Omental fat pad (tissue), 4 donors: ENCODE measurements around the gene TGM1. TPM values are rescaled to one million over a fixed set of nuclear protein-coding genes. Genes with fewer than 3 reads are reported as not detected.

Experiments
- ATAC-seq: fragments of 150-250 bp; one replicate; pipeline ENCODE4 v1.9.1; 2016; ENCODE audit warnings: mild to moderate bottlenecking, moderate library complexity; ENCODE audit not compliant: low FRiP score
- DNase-seq: peaks from one replicate; pipeline ENCODE4 v3.0.0-alpha.2; 2019; ENCODE audit warnings: low spot score
- CTCF ChIP-seq, 3 donors: fragments of 450-650 bp; IDR thresholded peaks; one replicate each; pipeline ENCODE4 v1.5.1; 2016 to 2017; ENCODE audit warnings: antibody characterized with exemption in 3 of 3, mild to moderate bottlenecking in 3 of 3, moderate library complexity in 2 of 3
- total RNA-seq, 4 donors: library from RNA; depleted of rRNA; stranded (reverse); fragments of >200 nt; gene quantifications; one replicate each; pipeline ENCODE4 v1.1.0, GENCODE V29; 2016

TGM1 gene
- total RNA-seq, 4 donors from 2014 or later = 2.0 to 114 (median 79.1) TPM

DNA sequence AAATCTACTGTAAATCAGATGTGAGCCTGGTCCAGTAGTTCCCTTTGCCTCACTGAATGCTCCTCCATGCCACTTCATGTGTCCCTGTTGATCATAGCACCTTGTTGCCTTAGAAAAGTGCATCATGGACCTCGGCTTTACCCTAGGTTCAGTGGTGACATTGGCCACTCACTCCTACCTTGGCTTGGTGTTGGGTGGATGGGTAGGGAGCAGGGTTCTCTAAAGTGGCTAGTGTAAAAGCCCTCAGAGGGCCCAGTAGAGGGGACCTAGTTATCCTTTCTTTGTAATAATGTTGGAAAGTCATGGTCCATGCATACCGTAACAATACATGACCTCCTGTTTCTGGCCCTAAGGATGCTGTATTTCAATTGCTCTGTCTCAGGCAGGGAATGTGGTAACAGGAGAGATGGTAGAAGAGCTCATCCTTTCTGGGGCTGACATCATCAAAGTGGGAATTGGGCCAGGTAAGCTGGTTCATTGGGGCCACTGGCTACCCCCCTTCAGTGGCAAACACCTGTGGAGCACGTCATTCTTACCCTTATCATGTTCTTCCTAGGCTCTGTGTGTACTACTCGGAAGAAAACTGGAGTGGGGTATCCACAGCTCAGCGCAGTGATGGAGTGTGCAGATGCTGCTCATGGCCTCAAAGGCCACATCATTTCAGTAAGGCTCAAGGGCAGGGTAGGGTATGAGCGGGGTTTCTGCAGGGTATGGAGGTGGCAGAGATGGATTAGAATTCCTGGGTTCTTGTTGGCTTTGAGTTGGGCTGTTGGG, 26.1 kb downstream of the TGM1 start:
- no peak for ATAC-seq
- DNase-seq = no peak
- no peak for TF ChIP-seq CTCF (IDR thresholded peaks at IDR 0.05)

DNA sequence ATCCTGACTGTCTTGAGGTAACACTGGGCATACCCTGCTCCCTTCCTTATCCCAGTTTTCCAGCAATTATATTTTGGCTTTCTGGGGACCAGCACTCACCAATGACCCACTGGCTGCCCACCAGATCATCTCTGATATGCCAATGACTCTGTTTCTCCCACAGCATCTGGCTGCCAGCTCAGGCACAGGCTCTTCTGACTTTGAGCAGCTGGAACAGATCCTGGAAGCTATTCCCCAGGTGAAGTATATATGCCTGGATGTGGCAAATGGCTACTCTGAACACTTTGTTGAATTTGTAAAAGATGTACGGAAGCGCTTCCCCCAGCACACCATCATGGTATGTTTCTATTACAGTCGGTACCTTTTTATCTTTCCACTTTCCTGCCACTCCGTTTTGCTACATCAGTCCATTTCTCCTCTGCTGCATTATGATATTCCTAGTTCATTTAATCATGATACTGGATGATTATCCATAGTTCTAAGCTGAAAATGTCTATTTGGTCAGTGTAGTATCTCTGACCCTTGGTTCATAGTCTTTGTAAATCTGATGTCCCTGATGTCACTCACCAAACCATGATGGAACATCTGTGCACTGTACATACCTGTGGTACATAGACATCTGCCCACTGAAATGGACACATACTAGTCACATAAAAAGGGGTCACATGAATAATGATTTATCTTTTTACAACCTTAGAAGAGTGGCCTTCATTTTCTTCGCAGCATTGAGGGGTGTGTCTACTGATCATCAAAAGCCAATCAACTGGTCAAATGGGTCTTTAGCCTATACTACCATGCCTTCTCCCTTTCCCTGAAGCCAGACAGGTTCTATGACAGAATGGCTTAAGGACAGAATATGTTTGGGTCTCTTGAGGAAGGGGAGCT, 26.9 kb downstream of the TGM1 start:
- DNase-seq (no peak), ATAC-seq (no peak)
- TF ChIP-seq CTCF (IDR thresholded peaks at IDR 0.05) = no peak

- TF ChIP-seq CTCF (IDR thresholded peaks at IDR 0.05) = no peak
- DNase-seq (no peak), ATAC-seq (no peak)
Measured at GRCh38 chr14:24234095-24235005, 28.6 kb downstream of the TGM1 start.

- DNase-seq (no peak), ATAC-seq (no peak)
- TF ChIP-seq CTCF (IDR thresholded peaks at IDR 0.05) = no peak
Measured at GRCh38 chr14:24233538-24233866, 29.5 kb downstream of the TGM1 start.

GRCh38 chr14:24232645-24233537, 30.1 kb downstream of the TGM1 start, which contains the start of gene GMPR2:
Gene GMPR2, plus strand, starts transcription at chr14:24232929. Its CDS starts 325 bp downstream, at chr14:24233254.
- TF ChIP-seq CTCF (IDR thresholded peaks at IDR 0.05) = no peak
- ATAC-seq (peak; percentile 65), DNase-seq (peak; percentile 58)
